ENCODE measurements around the gene SORBS1. TPM values are rescaled to one million over a fixed set of nuclear protein-coding genes. Genes with fewer than 3 reads are reported as not detected.

Gene SORBS1
- total and polyA plus RNA-seq, 12 donors, result 140 to 1,253 (median 1,042) TPM

DNA sequence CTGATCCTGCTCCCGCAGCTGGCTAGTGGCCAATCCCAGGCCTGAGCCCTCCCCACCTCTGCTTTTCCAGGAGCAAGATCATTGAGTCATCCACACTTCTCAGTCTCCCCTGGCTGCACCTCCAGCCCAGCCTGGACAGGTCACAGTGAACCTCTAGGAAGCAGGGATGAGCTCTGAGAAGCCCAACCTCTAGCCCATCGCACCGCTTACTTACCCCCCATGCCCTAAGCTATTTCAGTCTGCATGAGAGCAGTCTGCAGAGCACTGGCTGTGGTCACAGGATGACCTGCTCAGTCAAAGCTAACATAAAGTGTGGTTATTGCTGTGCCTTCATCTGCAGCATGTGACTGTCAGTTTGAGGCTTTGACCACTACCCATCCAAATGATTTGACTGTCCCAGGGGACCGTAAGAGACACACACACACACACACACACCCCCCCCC is 129.2 kb downstream of the SORBS1 start:
- ATAC-seq, result peak in 5 of 8 donors; percentile 13 to 35 (median 25)
- H3K4me1 ChIP-seq, result peaks cover 47 to 100% (median 95%) of the 10 kb centered on the region in 9 donors
- no peak overlapping the region for H3K4me3 ChIP-seq
- H3K27me3 ChIP-seq, result no peaks in the 10 kb centered on the region
- 48 to 61% methylated on average over 4 of the region's 4 CpGs for WGBS, 2 donors
- H3K36me3 ChIP-seq, result peaks cover 0 to 65% (median 3%) of the 10 kb centered on the region in 9 donors
- peak overlapping the region in 7 of 10 donors; percentile 50 to 95 (median 81) for H3K27ac ChIP-seq
- no peaks in the 10 kb centered on the region for H3K9me3 ChIP-seq
- TF ChIP-seq, protein P1, sequence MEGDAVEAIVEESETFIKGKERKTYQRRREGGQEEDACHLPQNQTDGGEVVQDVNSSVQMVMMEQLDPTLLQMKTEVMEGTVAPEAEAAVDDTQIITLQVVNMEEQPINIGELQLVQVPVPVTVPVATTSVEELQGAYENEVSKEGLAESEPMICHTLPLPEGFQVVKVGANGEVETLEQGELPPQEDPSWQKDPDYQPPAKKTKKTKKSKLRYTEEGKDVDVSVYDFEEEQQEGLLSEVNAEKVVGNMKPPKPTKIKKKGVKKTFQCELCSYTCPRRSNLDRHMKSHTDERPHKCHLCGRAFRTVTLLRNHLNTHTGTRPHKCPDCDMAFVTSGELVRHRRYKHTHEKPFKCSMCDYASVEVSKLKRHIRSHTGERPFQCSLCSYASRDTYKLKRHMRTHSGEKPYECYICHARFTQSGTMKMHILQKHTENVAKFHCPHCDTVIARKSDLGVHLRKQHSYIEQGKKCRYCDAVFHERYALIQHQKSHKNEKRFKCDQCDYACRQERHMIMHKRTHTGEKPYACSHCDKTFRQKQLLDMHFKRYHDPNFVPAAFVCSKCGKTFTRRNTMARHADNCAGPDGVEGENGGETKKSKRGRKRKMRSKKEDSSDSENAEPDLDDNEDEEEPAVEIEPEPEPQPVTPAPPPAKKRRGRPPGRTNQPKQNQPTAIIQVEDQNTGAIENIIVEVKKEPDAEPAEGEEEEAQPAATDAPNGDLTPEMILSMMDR (IDR thresholded peaks at IDR 0.05), result no peak
- intact Hi-C loops (cut with DNase I), result loop anchor here (2.0 to 5.0 kb wide), 8 partner anchors 40 to 171 kb away; partner anchors contain the start of gene SORBS1 (in 5 of the 10)
- DNase-seq, result peak in 1 of 2 donors; percentile 25

DNA sequence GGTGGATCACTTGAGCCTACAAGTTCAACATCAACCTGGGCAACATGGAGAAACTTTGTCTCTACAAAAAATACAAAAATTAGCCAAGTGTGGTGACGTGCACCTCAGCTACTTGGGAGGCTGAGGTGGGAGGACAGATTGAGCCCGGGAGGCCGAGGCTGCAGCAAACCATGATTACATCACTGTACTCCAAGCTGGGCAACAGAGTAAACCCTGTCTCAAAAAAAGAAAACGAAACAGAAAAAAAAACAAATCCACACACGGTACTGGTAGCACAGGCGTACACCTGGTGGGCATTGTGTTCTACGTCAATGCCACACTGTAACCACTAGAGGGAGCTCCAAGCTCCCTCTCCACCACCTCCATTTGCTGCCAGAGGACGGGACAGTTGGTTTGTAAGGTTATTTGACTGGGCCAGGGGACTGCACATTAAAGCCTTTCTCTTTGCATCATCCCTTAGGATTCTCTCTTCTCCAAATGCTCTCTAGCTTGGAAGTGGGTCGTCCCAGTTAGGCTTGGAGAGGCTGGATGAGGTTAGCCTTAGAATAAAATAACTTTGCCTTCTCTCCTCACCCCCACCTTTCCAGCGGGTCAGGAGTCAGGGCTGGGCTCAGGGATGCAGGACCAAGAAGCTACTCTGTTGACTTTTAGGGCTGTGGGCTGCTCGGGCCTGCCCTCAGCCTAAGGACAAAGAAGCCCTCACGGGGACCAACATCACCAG is 130.8 kb downstream of the SORBS1 start:
- TF ChIP-seq, protein P1 (IDR thresholded peaks at IDR 0.05), result peak; percentile 94 to 98 (median 97)
- H3K27me3 ChIP-seq, result no peaks in the 10 kb centered on the region
- ATAC-seq, result peak; percentile 71 to 80 (median 77)
- WGBS, 2 donors, result 35 to 39% methylated on average over 12 of the region's 12 CpGs
- no peaks in the 10 kb centered on the region for H3K9me3 ChIP-seq
- H3K4me1 ChIP-seq, result peaks cover 46 to 100% (median 92%) of the 10 kb centered on the region in 9 donors
- H3K27ac ChIP-seq, result peak overlapping the region in 8 of 10 donors; percentile 50 to 95 (median 80)
- intact Hi-C loops (cut with DNase I), result loop anchor here (1.0 to 5.0 kb wide), 9 partner anchors 42 to 172 kb away; partner anchors contain the start of gene SORBS1 (in 5 of the 10)
- H3K4me3 ChIP-seq, result no peak overlapping the region
- peaks cover 0 to 61% (median 8%) of the 10 kb centered on the region in 9 donors for H3K36me3 ChIP-seq
- DNase-seq, result peak in 1 of 2 donors; percentile 59

DNA sequence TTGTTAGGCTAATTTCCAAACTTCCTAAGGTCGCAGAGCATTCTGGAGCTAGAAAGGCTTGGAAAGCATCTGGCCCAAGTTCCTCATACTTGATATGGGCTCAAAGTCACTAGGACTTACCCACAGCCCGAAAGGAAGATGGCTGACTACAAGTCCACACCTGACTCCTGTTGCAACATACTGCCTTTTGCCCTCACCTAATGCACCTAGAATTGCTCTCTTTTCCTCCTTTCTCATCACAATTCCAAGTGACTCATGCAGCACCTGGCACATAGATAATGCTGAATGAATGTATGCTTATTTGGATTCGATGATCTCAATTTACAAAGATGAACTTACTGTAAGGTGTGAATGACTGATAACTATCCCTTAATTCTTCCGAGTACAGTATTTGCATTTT is 131.5 kb downstream of the SORBS1 start:
- DNase-seq (no peak), ATAC-seq (no peak)
- intact Hi-C loops (cut with DNase I), result loop anchor here (1.0 to 10.0 kb wide), 10 partner anchors 43 to 173 kb away; partner anchors contain the start of gene SORBS1 (in 5 of the 10)
- 72 to 75% methylated on average over 4 of the region's 4 CpGs for WGBS, 2 donors
- Histone ChIP-seq H3K9me3 (no peaks in the 10 kb centered on the region), H3K4me1 (peaks cover 41 to 100% (median 86%) of the 10 kb centered on the region in 9 donors), H3K27me3 (no peaks in the 10 kb centered on the region), H3K4me3 (no peak overlapping the region), H3K27ac (peak overlapping the region in 7 of 10 donors; percentile 49 to 95 (median 80)), H3K36me3 (peaks cover 0 to 67% (median 8%) of the 10 kb centered on the region in 9 donors)
- TF ChIP-seq, protein P1 (IDR thresholded peaks at IDR 0.05), result no peak

DNA sequence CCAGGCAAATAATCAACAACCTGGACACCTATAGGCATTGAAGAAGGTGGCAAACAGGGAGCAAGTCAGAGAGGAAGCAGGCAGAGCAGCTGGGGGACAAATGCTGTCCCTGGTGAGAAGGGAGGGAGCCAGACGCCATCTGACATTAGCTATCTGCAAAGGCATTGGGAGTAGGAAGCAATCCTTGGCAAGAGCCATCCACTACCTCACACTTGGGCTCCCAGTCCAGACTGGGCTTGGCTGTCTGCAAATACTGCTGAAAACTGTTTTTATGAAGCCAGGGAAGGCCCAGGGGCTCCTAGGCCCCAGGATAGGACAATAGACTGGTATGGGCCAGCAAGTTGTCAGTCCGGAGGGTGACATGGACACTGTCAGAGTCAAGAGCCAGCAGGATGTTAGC is 132.5 kb downstream of the SORBS1 start:
- ATAC-seq (peak; percentile 46 to 74 (median 52)), DNase-seq (peak; percentile 27 to 60)
- no peaks in the 10 kb centered on the region for H3K9me3 ChIP-seq
- TF ChIP-seq, protein P1 (IDR thresholded peaks at IDR 0.05), result no peak
- H3K4me1 ChIP-seq, result peaks cover 35 to 95% (median 79%) of the 10 kb centered on the region in 9 donors
- intact Hi-C loops (cut with DNase I), result loop anchor here in 5 of 10 donors (5.0 to 10.0 kb wide), 2 partner anchors 51 to 54 kb away; no protein-coding TSS in a partner anchor
- 36 to 42% methylated on average over 2 of the region's 2 CpGs for WGBS, 2 donors
- H3K36me3 ChIP-seq, result peaks cover 0 to 76% (median 11%) of the 10 kb centered on the region in 9 donors
- H3K4me3 ChIP-seq, result no peak overlapping the region
- H3K27me3 ChIP-seq, result no peaks in the 10 kb centered on the region
- H3K27ac ChIP-seq, result peak overlapping the region in 9 of 10 donors; percentile 36 to 95 (median 75)
